GM13976 (cell line): ENCODE measurements around the gene MXD4.

Experiments
- DNase-seq: peaks from one replicate; pipeline ENCODE4 v3.0.0; 2012; ENCODE audit warnings: low spot score
- in situ Hi-C: fragments of 300-500 bp; cut with MboI; formaldehyde crosslinking; loops from one replicate; pipeline ENCODE4 v1.12.0; 2022; ENCODE audit warnings: low sequenced_read_pairs, mixed read lengths, inconsistent platforms; ENCODE audit not compliant: unreplicated experiment
- TF ChIP-seq, protein P1 (sequence below): IDR thresholded peaks from 2 replicates; pipeline ENCODE4 v1.5.1; 2012; ENCODE audit warnings: borderline replicate concordance, mild to moderate bottlenecking; ENCODE audit not compliant: insufficient read depth; ENCODE audit errors: extremely low read depth, missing control alignments, control extremely low read depth

Gene MXD4

GRCh38 chr4:2274320-2275043 lies 12.6 kb upstream of the MXD4 start:
- DNase-seq: no peak
- TF ChIP-seq, protein P1, sequence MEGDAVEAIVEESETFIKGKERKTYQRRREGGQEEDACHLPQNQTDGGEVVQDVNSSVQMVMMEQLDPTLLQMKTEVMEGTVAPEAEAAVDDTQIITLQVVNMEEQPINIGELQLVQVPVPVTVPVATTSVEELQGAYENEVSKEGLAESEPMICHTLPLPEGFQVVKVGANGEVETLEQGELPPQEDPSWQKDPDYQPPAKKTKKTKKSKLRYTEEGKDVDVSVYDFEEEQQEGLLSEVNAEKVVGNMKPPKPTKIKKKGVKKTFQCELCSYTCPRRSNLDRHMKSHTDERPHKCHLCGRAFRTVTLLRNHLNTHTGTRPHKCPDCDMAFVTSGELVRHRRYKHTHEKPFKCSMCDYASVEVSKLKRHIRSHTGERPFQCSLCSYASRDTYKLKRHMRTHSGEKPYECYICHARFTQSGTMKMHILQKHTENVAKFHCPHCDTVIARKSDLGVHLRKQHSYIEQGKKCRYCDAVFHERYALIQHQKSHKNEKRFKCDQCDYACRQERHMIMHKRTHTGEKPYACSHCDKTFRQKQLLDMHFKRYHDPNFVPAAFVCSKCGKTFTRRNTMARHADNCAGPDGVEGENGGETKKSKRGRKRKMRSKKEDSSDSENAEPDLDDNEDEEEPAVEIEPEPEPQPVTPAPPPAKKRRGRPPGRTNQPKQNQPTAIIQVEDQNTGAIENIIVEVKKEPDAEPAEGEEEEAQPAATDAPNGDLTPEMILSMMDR: no peak
- in situ Hi-C loops: no loop called here

- in situ Hi-C loops: no loop called here
- no peak for DNase-seq
- TF ChIP-seq, protein P1: no peak
Measured at GRCh38 chr4:2273657-2274319, 11.9 kb upstream of the MXD4 start.

GRCh38 chr4:2273221-2273620 lies 11.3 kb upstream of the MXD4 start:
- in situ Hi-C loops: no loop called here
- DNase-seq: no peak
- TF ChIP-seq, protein P1: no peak

GRCh38 chr4:2272828-2273120 lies 10.9 kb upstream of the MXD4 start:
- no peak for DNase-seq
- in situ Hi-C loops: no loop called here
- TF ChIP-seq, protein P1: no peak

- in situ Hi-C loops: no loop called here
- DNase-seq: no peak
- TF ChIP-seq, protein P1: no peak
Measured at GRCh38 chr4:2272026-2272827, 10.3 kb upstream of the MXD4 start.

GRCh38 chr4:2271279-2272025 lies 9.5 kb upstream of the MXD4 start:
- TF ChIP-seq, protein P1: no peak
- in situ Hi-C loops: no loop called here
- no peak for DNase-seq
